IMR-90 (cell line): ENCODE results near the gene INCENP. TPM values are rescaled to one million over a fixed set of nuclear protein-coding genes. Genes with fewer than 3 reads are reported as not detected.

Source experiments
- ATAC-seq: fragments of 200-7000 bp; cut with Tn5 transposase; 2 replicates; pipeline ENCODE4 v1.9.1; 2020; ENCODE audit warnings: low read depth, mild to moderate bottlenecking, moderate library complexity
- BruUV-seq: library from RNA; stranded (reverse); fragments of 400-500 nt; replicated peaks from 2 replicates; lab custom pipeline; 2021; lab: Mats Ljungman, UMichigan
- CTCF ChIA-PET: fragments of 300-600 bp; formaldehyde crosslinking; extraction: SDS; loops from one replicate; lab custom pipeline; 2021; ENCODE audit warnings: antibody characterized with exemption; lab: Yijun Ruan, JAX
- POLR2A ChIA-PET: fragments of 300-600 bp; sonication (Branson Sonifier 250); formaldehyde crosslinking; loops from one replicate; lab custom pipeline; 2022; ENCODE audit warnings: antibody characterized with exemption; ENCODE audit not compliant: unreplicated experiment; lab: Charles Lee
- DNase-seq: peaks from one replicate; pipeline ENCODE4 v3.0.0; 2013
- H2AFZ ChIP-seq: replicated peaks from 2 replicates; pipeline ENCODE3; 2013; ENCODE audit warnings: low read length, mild to moderate bottlenecking; ENCODE audit not compliant: poor library complexity
- H2AK5ac ChIP-seq: 2 replicates; pipeline ENCODE4 v1.6.1; 2013; ENCODE audit warnings: low read depth, low read length, inconsistent platforms
- H2AK9ac ChIP-seq: replicated peaks from 2 replicates; pipeline ENCODE3; 2013; ENCODE audit warnings: mild to moderate bottlenecking, low read depth, low read length, moderate library complexity; ENCODE audit not compliant: poor library complexity
- H2BK120ac ChIP-seq: 2 replicates; pipeline ENCODE4 v1.6.1; 2013; ENCODE audit warnings: low read depth, low read length, inconsistent platforms
- H2BK15ac ChIP-seq: 3 replicates; pipeline ENCODE4 v1.6.1; 2013; ENCODE audit warnings: low read depth, low read length, inconsistent platforms
- H2BK20ac ChIP-seq: 2 replicates; pipeline ENCODE4 v1.6.1; 2013; ENCODE audit warnings: low read depth, mild to moderate bottlenecking, inconsistent platforms, low read length, moderate library complexity
- H2BK5ac ChIP-seq: 2 replicates; pipeline ENCODE4 v1.6.1; 2013; ENCODE audit warnings: mild to moderate bottlenecking, low read depth, low read length, inconsistent platforms; ENCODE audit not compliant: poor library complexity, severe bottlenecking
- H3K14ac ChIP-seq: replicated peaks from 2 replicates; pipeline ENCODE4 v1.6.1; 2013; ENCODE audit warnings: low read depth, low read length, inconsistent platforms
- H3K18ac ChIP-seq: 2 replicates; pipeline ENCODE4 v1.6.1; 2013; ENCODE audit warnings: low read depth, low read length, control low read depth
- H3K23ac ChIP-seq: 2 replicates; pipeline ENCODE4 v1.6.1; 2013; ENCODE audit warnings: low read depth, low read length, inconsistent platforms
- H3K27ac ChIP-seq: 2 replicates; pipeline ENCODE4 v1.5.1; 2013; ENCODE audit warnings: mild to moderate bottlenecking, control low read depth, low read length; ENCODE audit not compliant: insufficient read depth
- H3K27me3 ChIP-seq: 2 replicates; pipeline ENCODE4 v1.6.1; 2013; ENCODE audit warnings: low read length; ENCODE audit not compliant: control insufficient read depth, insufficient read depth
- H3K36me3 ChIP-seq: 2 replicates; pipeline ENCODE4 v1.6.1; 2013; ENCODE audit warnings: low read length, mixed read lengths; ENCODE audit not compliant: control insufficient read depth, insufficient read depth
- H3K4ac ChIP-seq: 2 replicates; pipeline ENCODE4 v1.6.1; 2013; ENCODE audit warnings: low read depth, low read length, inconsistent platforms
- H3K4me1 ChIP-seq: 2 replicates; pipeline ENCODE4 v1.6.1; 2013; ENCODE audit warnings: low read length, mixed read lengths; ENCODE audit not compliant: control insufficient read depth, insufficient read depth
- H3K4me2 ChIP-seq: 2 replicates; pipeline ENCODE4 v1.6.1; 2013; ENCODE audit warnings: low read depth, mild to moderate bottlenecking, control low read depth, low read length, moderate library complexity
- H3K4me3 ChIP-seq: 2 replicates; pipeline ENCODE4 v1.5.1; 2013; ENCODE audit warnings: low read depth, mild to moderate bottlenecking, control low read depth, low read length, moderate library complexity; ENCODE audit not compliant: insufficient read depth
- H3K56ac ChIP-seq: 2 replicates; pipeline ENCODE4 v1.6.1; 2013; ENCODE audit warnings: low read length, inconsistent platforms; ENCODE audit not compliant: insufficient read depth; ENCODE audit errors: extremely low read depth
- H3K79me1 ChIP-seq, 2 experiments: 2 replicates each; pipeline ENCODE4 v1.6.1; 2013; ENCODE audit warnings: low read length in 2 of 2, inconsistent platforms in 1 of 2, low read depth in 1 of 2
- H3K9ac ChIP-seq: 2 replicates; pipeline ENCODE4 v1.6.1; 2013; ENCODE audit warnings: low read depth, low read length, control low read depth
- H3K9me1 ChIP-seq: 2 replicates; pipeline ENCODE4 v1.6.1; 2013; ENCODE audit warnings: low read length, inconsistent platforms; ENCODE audit not compliant: insufficient read depth
- H3K9me3 ChIP-seq: 2 replicates; pipeline ENCODE4 v1.6.1; 2013; ENCODE audit warnings: low read length; ENCODE audit not compliant: control insufficient read depth, insufficient read depth
- H4K20me1 ChIP-seq: 2 replicates; pipeline ENCODE4 v1.6.1; 2013; ENCODE audit warnings: low read length, inconsistent platforms; ENCODE audit not compliant: insufficient read depth
- H4K5ac ChIP-seq: 2 replicates; pipeline ENCODE4 v1.6.1; 2013; ENCODE audit warnings: mild to moderate bottlenecking, low read depth, low read length, control low read depth
- H4K8ac ChIP-seq, 2 experiments: 2 replicates each; pipeline ENCODE4 v1.6.1; 2013; ENCODE audit warnings: low read depth in 2 of 2, low read length in 2 of 2, control low read depth in 1 of 2, inconsistent platforms in 1 of 2
- H4K91ac ChIP-seq: 2 replicates; pipeline ENCODE4 v1.6.1; 2013; ENCODE audit warnings: low read depth, low read length, inconsistent platforms; ENCODE audit not compliant: insufficient read depth
- CTCF ChIP-seq: conservative IDR thresholded peaks from 2 replicates; pipeline ENCODE4 v1.5.1; 2012; ENCODE audit warnings: mild to moderate bottlenecking, low read depth, low read length, improper control_type of control experiment
- MAFK ChIP-seq: IDR thresholded peaks from 2 replicates; pipeline ENCODE4 v1.6.1; 2012; ENCODE audit warnings: low read depth, low read length, improper control_type of control experiment
- MAZ ChIP-seq: IDR thresholded peaks from 2 replicates; pipeline ENCODE4 v1.6.1; 2012; ENCODE audit warnings: low read depth, mild to moderate bottlenecking, low read length, improper control_type of control experiment, moderate library complexity, borderline replicate concordance
- NFE2L2 ChIP-seq: fragments of 150-350 bp; IDR thresholded peaks from 2 replicates; pipeline ENCODE4 v1.6.1; 2016; ENCODE audit warnings: low read depth, mild to moderate bottlenecking, low read length
- RAD21 ChIP-seq: IDR thresholded peaks from 2 replicates; pipeline ENCODE4 v1.6.1; 2012; ENCODE audit warnings: low read length, improper control_type of control experiment
- RCOR1 ChIP-seq: IDR thresholded peaks from 2 replicates; pipeline ENCODE4 v1.6.1; 2012; ENCODE audit warnings: mild to moderate bottlenecking, low read length, improper control_type of control experiment; ENCODE audit not compliant: insufficient replicate concordance
- RFX5 ChIP-seq: IDR thresholded peaks from 2 replicates; pipeline ENCODE4 v1.8.0; 2012; ENCODE audit warnings: low read depth, mild to moderate bottlenecking, low read length, moderate library complexity
- SMC3 ChIP-seq: fragments of 150-350 bp; IDR thresholded peaks from 2 replicates; pipeline ENCODE4 v1.6.1; 2016; ENCODE audit warnings: low read depth, mild to moderate bottlenecking, antibody characterized with exemption, low read length, moderate library complexity
- USF2 ChIP-seq: fragments of 150-350 bp; IDR thresholded peaks from 2 replicates; pipeline ENCODE4 v1.6.1; 2017; ENCODE audit warnings: mild to moderate bottlenecking, antibody characterized with exemption, low read length, low read depth
- WGBS, 2 experiments: methylation state at CpG; one replicate each; pipeline versions ENCODE4 v1.1.5 to v1.1.7; 2013; ENCODE audit warnings: missing lambda C conversion rate in 2 of 2; ENCODE audit not compliant: insufficient read length in 1 of 2; ENCODE audit errors: extremely low coverage in 2 of 2; 5-methylcytosine and 5-hydroxymethylcytosine counted together
- dilution Hi-C: fragments of 300-500 bp; cut with HindIII; formaldehyde crosslinking; loops from one replicate; pipeline ENCODE4 v1.14.3; 2018; ENCODE audit warnings: low sequenced_read_pairs; ENCODE audit not compliant: unreplicated experiment
- in situ Hi-C: fragments of 300-500 bp; cut with MboI; formaldehyde crosslinking; loops from 3 replicates; pipeline ENCODE4 v1.14.3; 2019; ENCODE audit warnings: low sequenced_read_pairs, inconsistent platforms, mixed read lengths
- intact Hi-C: fragments of 100-400 bp; cut with micrococcal nuclease; formaldehyde crosslinking; loops from 2 replicates; pipeline ENCODE4 v1.10.0; 2022
- polyA plus RNA-seq, 3 experiments: library from polyadenylated mRNA; depleted of rRNA; stranded (reverse); fragments of >200 nt; gene quantifications; 2 replicates each; pipeline ENCODE4 v1.2.3, GENCODE V29; 2012; ENCODE audit warnings: low replicate concordance in 1 of 3
- total RNA-seq: library from RNA; depleted of rRNA; stranded (reverse); fragments of >200 nt; gene quantifications from 2 replicates; pipeline ENCODE4 v1.2.3, GENCODE V29; 2012

INCENP gene
- total and polyA plus RNA-seq, 2 of the 4 experiments (the other 2 are of a cell fraction) = 18.6 to 23.8 TPM

GRCh38 chr11:62169935-62170334 is 46.1 kb downstream of the INCENP start:
- ATAC-seq (no peak), DNase-seq (no peak)
- Histone ChIP-seq H2BK20ac (no peak overlapping the region), H2AFZ (no peak overlapping the region), H3K79me1 (no peaks in the 10 kb centered on the region), H3K4ac (no peak overlapping the region), H3K4me2 (no peak overlapping the region), H3K18ac (no peak overlapping the region), H3K56ac (no peak overlapping the region), H3K14ac (no peak overlapping the region), H2AK5ac (no peak overlapping the region), H3K27me3 (peaks cover 28% of the 10 kb centered on the region), H4K5ac (no peak overlapping the region), H3K27ac (no peak overlapping the region), H2BK15ac (no peak overlapping the region), H2AK9ac (no peak overlapping the region), H3K9ac (no peak overlapping the region), H3K23ac (no peak overlapping the region), H4K20me1 (no peaks in the 10 kb centered on the region), H2BK120ac (no peak overlapping the region), H4K8ac (no peak overlapping the region), H3K9me3 (no peaks in the 10 kb centered on the region), H3K4me1 (no peaks in the 10 kb centered on the region), H2BK5ac (no peak overlapping the region), H4K91ac (no peak overlapping the region), H3K9me1 (no peaks in the 10 kb centered on the region; the same call in 1 of the 2 replicates), H3K4me3 (no peak overlapping the region), H3K36me3 (no peaks in the 10 kb centered on the region)
- CTCF ChIA-PET = no interaction called here
- POLR2A ChIA-PET = no interaction called here
- in situ Hi-C loops (loop anchor here (10.0 kb wide), 2 partner anchors 55 to 145 kb away; no protein-coding TSS in a partner anchor), intact Hi-C loops (no loop called here), dilution Hi-C loops (no loop called here)
- no CpG with 5 or more reads among the region's 1 CpG for WGBS, 2 experiments
- no TSS peak for BruUV-seq
- TF ChIP-seq SMC3 (no peak), USF2 (no peak), MAFK (no peak), RCOR1 (no peak), MAZ (no peak), RFX5 (no peak), NFE2L2 (no peak), RAD21 (no peak), CTCF (no peak)
